Stimulated activated naive CD4-positive, alpha-beta T cell treated with Interleukin-2 at 50 U/mL for 16 hours (primary cell): ENCODE results near the gene SLC7A7.
A peak's percentile ranks its signal among the peaks of the same experiment; 100 is the strongest.
"Not testable (repeated sequence)": the region's sequence is repeated elsewhere in the genome, so short reads cannot be mapped to it uniquely, and the experiment has no call there.

Experiments used
- DNase-seq: peaks from one replicate; lab custom pipeline; 2025; lab: John Stamatoyannopoulos, UW

Gene SLC7A7

DNA sequence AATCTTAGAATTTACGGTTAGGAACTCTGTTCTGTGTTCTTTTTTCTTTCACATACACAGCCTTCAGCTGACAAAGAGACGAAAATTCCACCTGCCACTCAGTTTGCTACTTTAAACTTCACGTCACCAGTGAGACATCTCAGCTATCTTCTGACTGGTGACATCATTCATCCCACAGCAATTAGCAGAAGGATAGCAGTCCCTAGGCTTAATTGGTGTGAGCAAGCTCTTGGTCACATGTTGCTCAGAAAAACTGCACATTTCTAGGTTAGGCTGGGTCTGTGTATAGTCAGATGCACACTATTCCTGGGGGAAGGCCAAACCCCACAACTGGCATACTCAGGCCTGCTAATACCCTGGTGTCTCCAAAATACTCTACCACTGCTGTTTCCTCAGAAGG lies 23.9 kb downstream of the SLC7A7 start:
- DNase-seq = no peak

DNA sequence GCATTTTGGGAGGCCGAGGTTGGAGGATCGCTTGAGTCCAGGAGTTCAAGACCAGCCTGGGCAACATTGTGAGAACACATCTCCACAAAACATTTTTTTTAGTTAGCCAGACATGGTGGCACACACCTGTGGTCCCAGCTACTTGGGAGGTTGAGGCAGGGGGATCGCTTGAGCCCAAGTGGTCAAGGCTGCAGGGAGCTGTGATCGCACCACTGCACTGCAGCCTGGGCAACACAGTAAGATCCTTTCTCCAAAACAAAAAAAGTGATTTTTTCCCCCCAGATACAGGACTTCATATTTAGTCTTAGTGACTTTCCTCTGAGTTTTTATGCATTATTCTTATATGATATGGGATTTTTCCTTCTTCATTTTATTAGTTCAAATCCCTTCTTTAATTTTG lies 28.6 kb downstream of the SLC7A7 start:
- DNase-seq = no peak

DNA sequence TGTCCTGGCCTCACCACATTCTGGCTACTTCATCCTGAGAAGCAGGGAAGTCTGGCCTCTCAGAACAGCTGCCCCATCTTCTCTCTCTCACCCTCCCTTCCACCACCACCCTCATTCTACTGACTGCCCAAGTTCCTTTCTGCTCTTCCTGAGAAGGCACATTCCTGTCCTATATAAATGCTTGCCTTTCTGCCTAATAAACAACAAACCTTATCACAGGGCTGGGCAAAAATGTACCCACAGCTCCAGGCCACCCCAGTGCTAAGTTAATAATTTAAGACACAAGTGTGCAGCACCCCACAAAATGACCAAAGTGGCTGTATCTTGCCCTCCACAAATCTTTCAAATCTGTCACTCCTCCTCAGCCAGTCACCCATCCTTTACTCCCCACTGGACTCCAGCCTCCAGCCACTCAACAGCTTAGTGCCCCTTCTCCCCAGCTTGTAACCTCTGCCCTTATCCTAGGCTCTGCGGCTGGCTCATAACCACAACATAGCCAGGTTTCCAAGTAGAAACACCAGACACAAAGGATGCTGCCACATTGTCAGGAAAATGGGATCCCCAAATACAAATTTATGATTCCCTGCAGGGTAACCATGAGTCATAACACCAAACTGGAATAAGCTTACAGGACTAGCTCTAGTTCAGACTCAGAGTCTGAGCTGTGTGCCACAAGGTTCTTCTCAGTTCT lies 33.8 kb downstream of the SLC7A7 start:
- no peak for DNase-seq

DNA sequence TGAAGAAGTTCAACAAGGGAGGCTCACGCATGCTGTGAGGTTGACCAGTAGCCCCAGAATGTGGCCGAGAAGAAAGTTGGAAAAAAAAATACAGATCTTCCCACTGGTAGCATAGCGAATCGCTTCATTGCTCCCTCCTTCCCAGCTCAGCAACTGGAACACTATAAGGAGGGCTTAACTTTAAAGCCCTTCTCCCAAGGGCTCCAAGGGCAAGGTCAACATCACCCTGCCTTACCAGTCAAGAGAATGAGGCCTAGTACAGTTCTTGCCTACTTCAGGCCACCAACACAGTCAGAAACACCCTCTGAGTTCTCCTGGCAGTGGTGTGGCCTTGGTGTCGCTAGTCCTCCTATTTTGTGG lies 34.3 kb downstream of the SLC7A7 start:
- no peak for DNase-seq

DNA sequence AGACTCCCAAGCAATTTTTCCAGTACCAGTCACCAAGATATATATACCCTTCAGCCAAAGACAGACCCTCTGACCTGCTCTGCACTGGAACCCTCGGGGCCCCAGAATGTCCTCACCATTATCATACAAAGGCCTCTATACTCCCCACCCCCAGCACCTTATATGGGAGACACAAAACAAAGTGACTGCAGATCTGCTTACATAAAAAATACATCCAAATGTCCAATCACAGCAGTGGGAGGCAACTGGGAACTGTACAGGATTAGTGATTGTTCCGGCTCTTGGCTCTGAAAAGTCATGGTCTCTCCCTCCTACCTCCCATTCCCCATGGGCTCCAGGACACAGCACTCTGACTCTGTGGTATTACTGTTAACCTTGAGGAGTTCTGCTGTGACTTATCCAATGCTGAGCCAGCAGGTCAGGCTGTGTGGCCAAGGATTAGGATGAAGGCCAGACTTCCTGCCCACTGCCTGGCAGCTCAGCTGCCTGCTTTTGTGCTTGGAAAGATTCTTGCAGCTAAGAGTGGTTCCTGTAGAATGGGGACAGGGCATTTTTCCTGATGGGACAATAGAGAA lies 35.0 kb downstream of the SLC7A7 start:
- no peak for DNase-seq

DNA sequence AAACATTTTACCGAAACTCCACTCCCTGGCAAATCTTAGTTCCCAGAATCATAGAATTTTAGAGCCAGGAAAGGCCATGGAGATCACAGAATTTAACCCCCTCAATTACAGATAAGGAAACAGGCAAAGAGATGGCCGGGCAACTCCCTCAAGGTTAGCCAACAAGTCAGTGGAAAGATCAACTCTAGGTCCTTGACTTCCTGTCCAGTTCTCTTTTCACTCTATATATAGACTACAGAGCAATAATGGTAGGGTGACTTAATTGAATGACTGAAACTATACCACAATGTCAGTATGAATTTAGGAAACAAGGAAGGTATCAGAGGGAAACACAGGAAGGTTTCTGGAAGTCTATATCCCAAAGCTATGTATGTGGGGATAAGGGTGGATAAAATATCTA lies 37.2 kb downstream of the SLC7A7 start:
- DNase-seq = no peak

DNA sequence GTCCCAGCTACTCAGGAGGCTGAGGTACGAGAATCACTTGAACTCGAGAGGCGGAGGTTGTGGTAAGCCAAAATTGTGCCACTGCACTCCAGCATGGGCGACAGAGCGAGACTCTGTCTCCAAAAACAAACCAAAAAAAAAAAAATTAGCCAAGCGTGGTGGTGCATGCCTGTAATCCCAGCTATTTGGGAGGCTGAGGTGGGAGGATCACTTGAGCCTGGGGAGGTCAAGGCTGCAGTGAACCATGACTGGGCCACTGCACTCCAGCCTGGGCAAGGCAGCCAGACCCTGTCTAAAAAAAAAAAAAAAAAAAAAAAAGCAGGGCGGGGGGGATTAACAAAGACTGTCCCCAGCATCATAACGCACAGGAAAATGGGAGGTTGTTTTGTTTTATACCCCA lies 38.4 kb downstream of the SLC7A7 start:
- DNase-seq = not testable (repeated sequence)

DNA sequence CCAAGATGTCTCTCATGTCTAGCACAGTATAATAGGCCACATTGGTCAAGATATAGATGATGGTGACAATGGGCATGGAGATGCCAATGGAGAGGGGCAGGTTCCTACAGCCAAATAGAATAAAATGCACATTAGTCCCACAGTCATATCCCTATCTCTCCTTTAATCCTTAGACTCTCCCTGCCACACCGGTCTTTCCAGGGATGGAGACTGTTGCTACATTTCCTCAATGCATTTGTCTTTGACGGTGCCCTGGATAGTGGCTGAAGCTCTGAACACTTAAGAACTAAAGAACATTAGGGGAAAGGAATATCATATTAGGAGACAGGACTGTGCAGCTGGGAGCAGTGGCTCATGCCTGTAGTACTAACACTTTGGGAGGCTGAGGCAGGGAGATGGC lies 39.0 kb downstream of the SLC7A7 start:
- DNase-seq = no peak

DNA sequence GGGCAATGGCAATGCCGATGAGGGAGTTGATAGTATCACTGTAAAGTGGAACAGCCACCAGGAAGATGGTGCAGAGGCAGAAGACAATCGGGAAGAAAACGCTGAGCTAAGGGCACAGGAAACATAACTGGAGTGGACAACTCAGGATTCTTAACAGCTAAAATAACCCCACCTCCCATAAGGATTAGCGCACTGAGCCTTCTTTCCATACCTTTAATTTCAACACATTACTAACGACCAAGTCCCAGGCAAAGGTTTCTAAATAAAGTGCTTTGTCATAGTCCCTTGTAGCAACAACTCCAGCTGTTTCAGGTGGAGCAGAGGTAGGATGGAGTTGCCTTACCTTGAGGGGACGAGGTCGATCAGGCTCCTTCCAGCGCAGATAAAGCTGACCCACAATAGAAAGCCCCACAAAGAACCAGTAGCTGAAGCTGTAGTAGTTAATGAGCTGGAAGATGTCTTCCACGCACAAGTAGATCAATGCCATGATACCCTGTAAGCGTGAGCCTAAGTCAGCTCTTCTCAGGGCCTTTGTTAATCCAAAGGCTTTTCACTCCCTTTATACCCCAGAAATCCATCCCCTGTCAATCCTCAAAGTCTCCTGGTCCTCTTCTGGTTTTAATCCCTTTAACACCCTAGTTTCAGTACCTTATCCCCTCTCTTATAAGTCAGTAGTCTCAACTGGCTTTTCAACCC lies 41.1 kb downstream of the SLC7A7 start:
- no peak for DNase-seq

DNA sequence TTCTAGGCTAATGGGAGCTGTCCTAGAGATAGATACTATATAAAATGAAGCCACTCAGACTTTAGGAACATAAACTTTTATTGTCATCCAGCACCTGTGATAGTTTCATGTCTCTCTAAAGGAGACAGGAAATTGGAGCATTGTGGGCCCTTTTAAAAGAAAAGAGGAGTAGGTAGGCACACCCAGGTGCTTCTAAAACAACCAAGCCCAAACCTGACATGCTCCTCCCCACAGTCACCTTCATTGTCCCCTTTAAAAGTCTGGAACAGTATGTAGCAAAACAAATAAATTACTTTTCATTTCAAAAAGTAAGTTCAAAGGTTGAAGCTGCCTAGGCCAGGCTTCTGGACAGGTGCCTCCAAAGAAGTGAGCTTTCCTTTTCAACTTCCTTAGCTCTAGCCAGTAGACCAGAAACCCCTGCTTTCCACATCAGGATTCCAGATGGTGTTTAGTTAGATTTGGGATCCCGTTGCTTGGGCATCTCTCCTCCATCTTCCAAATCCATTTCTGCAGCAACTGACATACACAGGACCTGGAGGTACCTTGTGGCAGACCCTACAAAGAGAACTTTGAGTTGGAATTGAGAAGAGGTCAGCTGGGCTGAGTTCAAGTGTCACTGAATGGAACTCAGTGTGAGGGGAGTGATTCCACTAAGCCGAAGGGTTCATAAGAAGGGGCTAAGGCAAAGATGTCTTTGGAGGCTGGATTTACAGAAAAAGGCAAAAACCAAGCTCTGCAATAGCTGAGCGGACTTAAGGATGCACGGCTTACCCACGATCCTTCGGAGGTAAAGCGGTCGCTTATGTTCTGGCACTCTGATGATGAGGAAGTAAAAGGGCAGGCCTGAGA lies 41.8 kb downstream of the SLC7A7 start:
- no peak for DNase-seq

DNA sequence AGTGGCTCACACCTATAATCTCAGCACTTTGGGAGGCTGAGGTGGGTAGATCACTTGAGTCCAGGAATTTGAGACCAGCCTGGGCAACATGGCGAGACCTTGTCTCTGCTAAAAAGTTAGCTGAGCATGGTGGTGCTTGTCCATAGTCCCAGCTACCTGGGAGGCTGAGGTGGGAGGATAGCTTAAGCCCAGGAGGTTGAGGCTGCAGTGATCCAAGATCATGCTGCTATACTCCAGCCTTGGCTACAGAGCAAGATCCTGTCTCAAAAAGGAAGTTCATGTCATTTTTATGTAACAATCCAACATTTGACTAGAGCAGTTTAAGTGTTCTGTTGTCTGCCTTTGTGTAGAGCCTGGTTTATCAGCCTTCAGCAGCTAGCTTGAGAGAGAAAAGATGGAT lies 42.5 kb downstream of the SLC7A7 start:
- DNase-seq = no peak

DNA sequence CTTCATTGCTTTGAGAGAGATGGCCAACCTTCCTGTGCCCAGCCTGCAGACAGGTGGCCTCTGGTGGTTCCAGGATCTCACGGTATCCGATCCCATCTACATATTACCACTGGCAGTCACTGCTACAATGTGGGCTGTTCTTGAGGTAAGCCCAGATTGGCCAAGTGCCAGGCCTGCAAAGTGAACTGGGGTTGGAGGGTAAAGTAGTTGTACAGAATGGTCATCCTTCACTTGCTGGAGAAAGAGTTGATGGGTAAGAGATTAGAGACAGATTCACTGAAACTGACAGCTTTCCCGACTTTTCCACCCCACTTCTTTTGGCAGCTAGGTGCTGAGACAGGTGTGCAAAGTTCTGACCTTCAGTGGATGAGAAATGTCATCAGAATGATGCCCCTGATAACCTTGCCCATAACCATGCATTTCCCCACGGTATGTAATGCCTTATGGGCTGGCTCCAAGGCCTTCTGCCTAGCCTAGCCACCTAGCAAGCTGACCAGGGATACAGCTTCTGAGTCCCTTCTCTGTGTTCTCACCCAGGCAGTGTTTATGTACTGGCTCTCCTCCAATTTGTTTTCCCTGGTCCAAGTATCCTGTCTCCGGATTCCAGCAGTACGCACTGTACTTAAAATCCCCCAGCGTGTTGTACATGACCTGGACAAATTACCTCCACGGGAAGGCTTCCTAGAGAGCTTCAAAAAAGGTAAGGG lies 44.6 kb downstream of the SLC7A7 start:
- no peak for DNase-seq

DNA sequence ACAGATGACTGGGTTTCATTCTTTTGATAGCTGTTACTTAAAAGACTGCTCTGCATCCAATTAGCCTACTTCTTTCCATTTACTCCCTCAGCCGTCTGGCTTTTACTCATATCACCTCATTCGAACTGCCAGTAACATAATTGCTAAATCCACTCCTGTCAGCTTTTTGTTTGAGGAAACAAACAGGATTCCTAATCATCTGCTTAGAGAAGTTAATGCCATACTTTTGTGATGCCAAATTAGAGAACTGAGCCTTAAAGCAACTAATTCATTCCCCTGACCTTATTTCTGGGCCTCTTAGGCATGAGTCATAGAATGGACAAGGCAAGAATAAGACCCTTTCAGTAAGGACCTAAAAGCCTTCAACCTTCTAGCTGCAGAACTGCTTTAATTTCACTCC lies 45.9 kb downstream of the SLC7A7 start:
- no peak for DNase-seq

DNA sequence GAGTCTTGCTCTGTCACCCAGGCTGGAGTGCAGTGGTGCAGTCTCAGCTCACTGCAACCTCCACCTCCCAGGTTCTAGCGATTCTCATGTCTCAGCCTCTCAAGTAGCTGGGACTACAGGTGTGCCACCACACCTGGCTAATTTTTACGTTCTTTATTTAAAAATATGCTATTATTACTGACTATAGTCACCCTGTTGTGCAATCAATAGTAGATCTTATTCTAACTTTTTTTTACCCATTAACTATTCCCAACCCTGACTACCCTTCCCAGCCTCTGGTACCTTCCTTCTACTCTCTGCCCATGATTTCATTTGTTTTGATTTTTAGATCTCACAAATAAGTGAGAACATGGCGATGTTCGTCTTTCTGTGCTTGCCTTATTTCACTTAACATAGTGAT lies 46.3 kb downstream of the SLC7A7 start:
- DNase-seq = no peak

DNA sequence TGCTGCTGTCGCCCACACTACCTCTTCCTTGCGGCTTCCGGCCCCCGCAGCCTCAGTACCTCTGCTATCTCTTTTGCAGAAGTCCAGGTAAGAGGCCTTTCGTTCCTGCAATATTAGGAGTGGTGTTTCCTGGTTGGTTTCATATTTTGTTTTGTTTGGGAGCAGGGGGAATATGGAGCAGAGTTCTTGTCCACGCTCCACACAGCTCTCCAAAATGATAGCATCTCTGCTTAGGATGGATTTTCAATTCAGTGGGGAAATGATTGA lies 48.0 kb downstream of the SLC7A7 start:
- DNase-seq = no peak

DNA sequence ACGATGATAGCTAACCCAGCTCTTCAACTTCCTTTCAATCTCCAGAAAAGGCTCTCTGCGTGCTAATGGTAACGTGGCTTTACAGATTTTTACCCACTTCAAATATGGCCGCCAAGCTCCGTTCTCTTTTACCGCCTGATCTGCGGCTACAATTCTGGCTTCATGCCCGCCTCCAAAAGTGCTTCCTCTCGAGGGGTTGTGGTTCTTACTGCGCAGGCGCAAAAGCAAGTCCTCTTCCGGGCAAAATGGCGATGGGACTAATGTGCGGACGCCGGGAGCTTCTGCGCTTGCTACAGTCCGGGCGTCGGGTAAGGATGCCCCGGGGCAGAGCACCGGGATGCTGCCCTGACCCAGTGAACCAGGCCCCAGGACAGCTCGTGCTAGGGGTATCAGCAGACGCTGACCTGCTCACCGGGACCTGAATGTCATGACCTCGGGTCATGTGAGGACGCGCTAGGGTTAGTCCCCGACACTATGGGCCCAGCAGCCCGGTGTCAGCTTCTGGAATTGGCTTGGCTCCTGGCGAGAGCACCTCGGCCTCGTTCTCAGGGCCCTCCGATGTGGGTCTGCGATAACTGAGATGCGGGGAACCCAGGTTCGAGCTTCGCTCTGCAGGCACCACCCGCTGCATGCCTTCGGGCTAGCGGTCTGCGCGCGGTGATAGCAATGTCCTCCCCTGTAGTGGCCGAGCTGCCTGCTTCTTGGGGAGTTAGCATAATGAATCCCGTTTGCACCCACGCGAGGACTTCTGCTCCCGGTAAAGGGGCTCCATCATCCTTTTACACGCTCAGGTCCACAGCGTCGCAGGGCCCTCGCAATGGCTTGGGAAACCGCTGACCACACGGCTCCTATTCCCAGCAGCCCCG lies 48.5 kb downstream of the SLC7A7 start, which contains the start of gene OXA1L:
OXA1L (plus strand) TSS at position 232 of the 866 bp plus-strand sequence; CDS start at position 246, 14 bp downstream.
- DNase-seq = peak; percentile 93

DNA sequence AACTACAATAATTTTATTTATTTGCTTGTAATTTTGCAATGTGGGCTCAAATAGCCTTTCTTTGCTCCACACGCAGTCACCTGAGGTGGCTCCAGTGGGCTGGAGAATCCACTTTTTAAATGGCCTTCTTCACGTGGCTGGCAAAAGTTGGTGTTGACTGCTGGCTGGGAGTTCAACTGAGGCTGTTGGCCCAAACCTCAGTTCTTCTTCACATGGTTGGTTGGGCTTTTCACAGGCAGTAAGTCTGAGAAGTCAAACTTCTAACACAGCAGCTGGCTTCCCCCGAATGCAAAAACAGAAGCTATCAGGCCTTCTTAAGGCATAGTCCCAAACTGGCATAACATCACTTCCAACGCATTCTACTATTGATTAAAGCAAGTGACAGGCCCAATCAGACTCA lies 50.9 kb downstream of the SLC7A7 start:
- DNase-seq = no peak

DNA sequence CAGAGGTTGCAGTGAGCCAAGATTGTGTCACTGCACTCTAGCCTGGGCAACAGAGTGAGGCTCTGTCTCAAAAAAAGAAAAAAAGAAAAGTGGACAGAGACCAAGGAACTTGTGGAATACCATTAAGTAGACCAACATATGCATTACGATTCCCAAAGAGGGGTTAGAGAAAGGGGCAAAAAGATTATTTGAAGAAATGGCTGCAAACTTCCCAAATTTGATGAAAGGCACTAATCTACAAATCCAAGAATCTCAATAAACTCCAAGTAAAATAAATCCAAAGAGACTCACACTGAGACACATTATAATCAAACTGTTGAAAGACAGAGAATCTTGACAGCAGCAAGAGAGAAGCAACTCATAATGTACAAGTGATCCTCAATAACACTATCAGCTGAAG lies 53.5 kb downstream of the SLC7A7 start:
- DNase-seq = no peak

DNA sequence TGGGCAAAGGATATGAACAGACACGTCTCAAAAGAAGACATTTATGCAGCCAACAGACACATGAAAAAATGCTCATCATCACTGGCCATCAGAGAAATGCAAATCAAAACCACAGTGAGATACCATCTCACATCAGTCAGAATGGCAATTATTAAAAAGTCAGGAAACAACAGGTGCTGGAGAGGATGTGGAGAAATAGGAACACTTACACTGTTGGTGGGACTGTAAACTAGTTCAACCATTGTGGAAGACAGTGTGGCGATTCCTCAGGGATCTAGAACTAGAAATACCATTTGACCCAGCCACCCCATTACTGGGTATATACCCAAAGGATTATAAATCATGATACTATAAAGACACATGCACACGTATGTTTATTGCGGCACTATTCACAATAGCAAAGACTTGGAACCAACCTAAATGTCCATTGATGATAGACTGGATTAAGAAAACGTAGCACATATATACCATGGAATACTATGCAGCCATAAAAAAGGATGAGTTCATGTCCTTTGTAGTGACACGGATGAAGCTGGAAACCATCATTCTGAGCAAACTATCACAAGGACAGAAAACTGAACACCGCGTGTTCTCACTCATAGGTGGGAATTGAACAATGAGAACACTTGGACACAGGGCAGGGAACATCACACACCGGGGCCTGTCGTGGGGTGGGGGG lies 57.1 kb downstream of the SLC7A7 start:
- DNase-seq = not testable (repeated sequence)

DNA sequence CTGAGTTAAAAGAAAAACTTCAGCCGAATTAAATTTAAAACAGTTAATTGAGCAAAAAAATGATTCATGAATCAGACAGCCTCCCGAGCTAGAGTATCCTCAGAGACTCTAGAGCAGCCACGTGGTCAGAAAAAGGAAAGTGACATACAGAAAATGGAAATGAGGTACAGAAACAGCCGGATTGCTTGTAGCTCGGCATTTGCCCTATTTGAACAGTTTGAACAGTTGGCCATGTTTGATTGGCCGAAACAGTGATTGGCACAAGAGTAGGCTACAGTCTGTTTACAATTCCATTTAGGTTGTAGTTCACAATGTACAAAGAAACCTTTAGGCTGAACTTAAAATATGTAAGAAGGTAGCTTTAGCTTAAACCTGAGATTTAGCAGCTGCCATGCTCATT lies 61.6 kb downstream of the SLC7A7 start:
- DNase-seq = no peak

DNA sequence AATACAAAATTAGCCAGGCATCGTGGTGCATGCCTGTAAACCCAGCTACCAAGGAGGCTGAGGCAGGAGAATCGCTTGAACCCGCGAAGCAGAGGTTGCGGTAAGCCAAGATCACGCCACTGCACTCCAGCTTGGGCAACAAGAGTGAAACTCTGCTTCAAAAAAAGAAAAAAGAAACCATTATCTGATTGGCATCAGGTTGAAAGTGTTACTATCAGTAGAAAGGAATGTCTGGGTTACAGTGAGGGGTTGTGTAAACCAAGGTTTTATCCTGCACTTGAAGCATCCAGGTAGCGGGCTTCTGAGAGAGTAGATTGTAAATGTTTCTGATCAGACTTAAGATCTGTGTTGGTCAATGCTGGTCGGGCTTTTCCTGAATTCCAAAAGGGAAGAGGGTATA lies 62.8 kb downstream of the SLC7A7 start:
- DNase-seq = no peak
